ENCODE results near the gene SELPLG. TPM values are rescaled to one million over a fixed set of nuclear protein-coding genes. Genes with fewer than 3 reads are reported as not detected.

SELPLG gene
- total RNA-seq, 2 donors from 2014 or later, result 0.66 to 2.3 TPM

GRCh38 chr12:108677381-108677780, 43.7 kb upstream of the SELPLG start:
- Histone ChIP-seq H3K36me3 (replicated peaks in 1 of 2; ENCODE audit: insufficient read depth in 1 of 2, low read depth in 2 of 2) (no peaks in the 10 kb centered on the region), H3K27me3 (no peaks in the 10 kb centered on the region), H3K9me3 (no peaks in the 10 kb centered on the region), H3K4me3 (no peak overlapping the region), H3K4me1 (no peaks in the 10 kb centered on the region), H3K27ac (no peak overlapping the region)
- DNase-seq, result no peak
- 44 to 67% methylated on average over 3 of the region's 3 CpGs for WGBS, 2 donors
- TF ChIP-seq POLR2A (IDR thresholded peaks at IDR 0.05) (no peak), CTCF (IDR thresholded peaks at IDR 0.05) (no peak)
- no peak for ATAC-seq
- intact Hi-C loops (cut with DNase I), result no loop called here

- H3K4me1 ChIP-seq, result no peaks in the 10 kb centered on the region
- intact Hi-C loops (cut with DNase I), result no loop called here
- ATAC-seq, result no peak
- H3K27me3 ChIP-seq, result no peaks in the 10 kb centered on the region
- no peak for DNase-seq
- no peaks in the 10 kb centered on the region for H3K36me3 ChIP-seq (replicated peaks in 1 of 2; ENCODE audit: insufficient read depth in 1 of 2, low read depth in 2 of 2)
- 79 to 82% methylated on average over 5 of the region's 5 CpGs for WGBS, 2 donors
- TF ChIP-seq CTCF (IDR thresholded peaks at IDR 0.05) (no peak), POLR2A (IDR thresholded peaks at IDR 0.05) (no peak)
- H3K4me3 ChIP-seq, result no peak overlapping the region
- H3K9me3 ChIP-seq, result no peaks in the 10 kb centered on the region
- no peak overlapping the region for H3K27ac ChIP-seq
Measured at GRCh38 chr12:108676707-108677106, 43.0 kb upstream of the SELPLG start.

GRCh38 chr12:108675792-108676191, 42.1 kb upstream of the SELPLG start:
- Histone ChIP-seq H3K27me3 (no peaks in the 10 kb centered on the region), H3K36me3 (replicated peaks in 1 of 2; ENCODE audit: insufficient read depth in 1 of 2, low read depth in 2 of 2) (no peaks in the 10 kb centered on the region), H3K4me1 (no peaks in the 10 kb centered on the region), H3K4me3 (no peak overlapping the region), H3K9me3 (no peaks in the 10 kb centered on the region), H3K27ac (no peak overlapping the region)
- TF ChIP-seq POLR2A (IDR thresholded peaks at IDR 0.05), result no peak
- no peak for TF ChIP-seq CTCF (IDR thresholded peaks at IDR 0.05)
- 72 to 91% methylated on average over 4 of the region's 4 CpGs for WGBS, 2 donors
- DNase-seq (no peak), ATAC-seq (no peak)
- intact Hi-C loops (cut with DNase I), result no loop called here

GRCh38 chr12:108672054-108672453, 38.4 kb upstream of the SELPLG start:
- H3K27ac ChIP-seq, result no peak overlapping the region
- no peak for ATAC-seq

More at GRCh38 chr12:108672054-108672453, 38.4 kb upstream of the SELPLG start:
- no peaks in the 10 kb centered on the region for H3K27me3 ChIP-seq
- no peaks in the 10 kb centered on the region for H3K36me3 ChIP-seq (replicated peaks in 1 of 2; ENCODE audit: insufficient read depth in 1 of 2, low read depth in 2 of 2)
- WGBS, 2 donors, result 88 to 90% methylated on average over 3 of the region's 3 CpGs
- intact Hi-C loops (cut with DNase I), result no loop called here
- H3K9me3 ChIP-seq, result no peaks in the 10 kb centered on the region
- no peak overlapping the region for H3K4me3 ChIP-seq
- DNase-seq, result no peak
- TF ChIP-seq CTCF (IDR thresholded peaks at IDR 0.05) (no peak), POLR2A (IDR thresholded peaks at IDR 0.05) (no peak)
- peaks cover 8% of the 10 kb centered on the region for H3K4me1 ChIP-seq
